Measurements from ENCODE around the gene POM121.
"Not testable (repeated sequence)": the region's sequence is repeated elsewhere in the genome, so short reads cannot be mapped to it uniquely, and the experiment has no call there.

POM121 gene

GRCh38 chr7:72980382-72980781 is 55.5 kb downstream of the POM121 start:
- not testable (repeated sequence) for FAIRE-seq; DNase-seq (ENCODE audit: insufficient read length, low spot score)

GRCh38 chr7:72982084-72982483 is 57.2 kb downstream of the POM121 start:
- DNase-seq (ENCODE audit: insufficient read length, low spot score); FAIRE-seq: not testable (repeated sequence)

- DNase-seq (ENCODE audit: insufficient read length, low spot score); FAIRE-seq: not testable (repeated sequence)
Measured at GRCh38 chr7:72990146-72990913, 65.4 kb downstream of the POM121 start.

- FAIRE-seq; DNase-seq (ENCODE audit: insufficient read length, low spot score): not testable (repeated sequence)
Measured at GRCh38 chr7:72995484-72995883, 70.6 kb downstream of the POM121 start.

- not testable (repeated sequence) for FAIRE-seq; DNase-seq (ENCODE audit: insufficient read length, low spot score)
Measured at GRCh38 chr7:72997447-72997846, 72.6 kb downstream of the POM121 start.

GRCh38 chr7:72997887-72998468 is 73.1 kb downstream of the POM121 start:
- FAIRE-seq; DNase-seq (ENCODE audit: insufficient read length, low spot score): not testable (repeated sequence)
